GM12878 (cell line): ENCODE results near the gene PRDM16. TPM values are rescaled to one million over a fixed set of nuclear protein-coding genes. Genes with fewer than 3 reads are reported as not detected.

Source experiments
- ATAC-seq: fragments of 200-7000 bp; cut with Tn5 transposase; 3 replicates; pipeline ENCODE4 v1.9.1; 2020; ENCODE audit warnings: mild to moderate bottlenecking, moderate library complexity
- BruUV-seq: library from RNA; stranded (reverse); fragments of 400-500 nt; replicated peaks from 2 replicates; lab custom pipeline; 2021; lab: Mats Ljungman, UMichigan
- CTCF ChIA-PET: fragments of 300-600 bp; sonication (Branson Sonifier 250); formaldehyde crosslinking; extraction: SDS; loops from one replicate; lab custom pipeline; 2021; ENCODE audit warnings: inconsistent platforms; lab: Yijun Ruan, JAX
- POLR2A ChIA-PET: fragments of 350-600 bp; formaldehyde crosslinking; extraction: SDS; loops from one replicate; lab custom pipeline; 2021; ENCODE audit warnings: inconsistent platforms; lab: Charles Lee
- RAD21 ChIA-PET: fragments of 300-600 bp; sonication (Branson Sonifier 250); formaldehyde crosslinking; loops from one replicate; lab custom pipeline; 2023; ENCODE audit warnings: antibody characterized with exemption; ENCODE audit not compliant: unreplicated experiment; lab: Charles Lee
- SMC1A ChIA-PET: fragments of 300-600 bp; sonication (Branson Sonifier 250); formaldehyde crosslinking; loops from one replicate; lab custom pipeline; 2023; ENCODE audit not compliant: unreplicated experiment, uncharacterized antibody; lab: Charles Lee
- DNase-seq: peaks from one replicate; pipeline ENCODE4 v3.0.0-alpha.2; 2011; ENCODE audit warnings: low read depth, low spot score
- FAIRE-seq: peaks from 3 replicates; lab custom pipeline; 2011; peaks lifted over from hg19 to GRCh38; lab: Jason Lieb, UNC
- H2AFZ ChIP-seq: 2 replicates; pipeline ENCODE4 v1.6.0; 2011; ENCODE audit warnings: low read depth, low read length, control low read depth; ENCODE audit not compliant: control insufficient read depth
- H3K27ac ChIP-seq: 2 replicates; pipeline ENCODE4 v1.5.1; 2011; ENCODE audit warnings: control low read depth; ENCODE audit not compliant: control insufficient read depth, insufficient read depth
- H3K27me3 ChIP-seq, 2 experiments: replicated peaks in 1 of 2; 2 replicates each; pipeline versions ENCODE4 v1.6.0 to v1.6.1; 2011; ENCODE audit warnings: low read length in 1 of 2; ENCODE audit not compliant: control insufficient read depth in 2 of 2, insufficient read depth in 2 of 2
- H3K36me3 ChIP-seq, 2 experiments: 2 replicates each; pipeline ENCODE4 v1.5.1; 2011; ENCODE audit warnings: low read length in 1 of 2; ENCODE audit not compliant: control insufficient read depth in 2 of 2, insufficient read depth in 2 of 2
- H3K4me1 ChIP-seq: 2 replicates; pipeline ENCODE4 v1.6.1; 2011; ENCODE audit warnings: mild to moderate bottlenecking, low read length, moderate library complexity, mixed read lengths; ENCODE audit not compliant: control insufficient read depth, insufficient read depth
- H3K4me2 ChIP-seq: 2 replicates; pipeline ENCODE4 v1.6.0; 2011; ENCODE audit warnings: control low read depth; ENCODE audit not compliant: control insufficient read depth, insufficient read depth
- H3K4me3 ChIP-seq: fragments of 200-600 bp; sonication (generic); 2 replicates; pipeline ENCODE4 v1.5.1; 2016
- H3K79me2 ChIP-seq: 2 replicates; pipeline ENCODE4 v1.6.0; 2011; ENCODE audit warnings: low read length; ENCODE audit not compliant: control insufficient read depth, insufficient read depth
- H3K9ac ChIP-seq: 2 replicates; pipeline ENCODE4 v1.8.0; 2011; ENCODE audit warnings: low read length, control low read depth, mixed read lengths; ENCODE audit not compliant: control insufficient read depth, insufficient read depth
- H3K9me3 ChIP-seq: replicated peaks from 3 replicates; pipeline ENCODE4 v1.5.1; 2011; ENCODE audit warnings: mild to moderate bottlenecking, low read length; ENCODE audit not compliant: control insufficient read depth, insufficient read depth
- H4K20me1 ChIP-seq: 2 replicates; pipeline ENCODE4 v1.6.0; 2011; ENCODE audit not compliant: control insufficient read depth, insufficient read depth
- FOXK2 ChIP-seq: fragments of 450-650 bp; IDR thresholded peaks from 2 replicates; pipeline ENCODE4 v1.6.1; 2017; ENCODE audit warnings: mild to moderate bottlenecking, moderate library complexity
- GABPA ChIP-seq: IDR thresholded peaks from 2 replicates; pipeline ENCODE4 v1.6.1; 2014; ENCODE audit warnings: antibody characterized with exemption, low read depth, mild to moderate bottlenecking, inconsistent platforms
- HDGF ChIP-seq: fragments of 450-650 bp; IDR thresholded peaks from 2 replicates; pipeline ENCODE4 v1.6.1; 2016; ENCODE audit warnings: antibody characterized with exemption
- HSF1 ChIP-seq: fragments of 150-350 bp; IDR thresholded peaks from 2 replicates; pipeline ENCODE4 v1.6.1; 2014; ENCODE audit warnings: mild to moderate bottlenecking, low read depth, low read length
- MTA3 ChIP-seq: IDR thresholded peaks from 2 replicates; pipeline ENCODE4 v1.6.1; 2012; ENCODE audit warnings: low read length, inconsistent platforms, borderline replicate concordance
- SIX5 ChIP-seq: IDR thresholded peaks from 2 replicates; pipeline ENCODE4 v1.6.1; 2011; ENCODE audit warnings: mild to moderate bottlenecking, low read depth, low read length, moderate library complexity; ENCODE audit not compliant: severe bottlenecking
- SP1 ChIP-seq: IDR thresholded peaks from one replicate; pipeline ENCODE4 v1.6.1; 2011; ENCODE audit warnings: low read depth, low read length
- SPI1 ChIP-seq: IDR thresholded peaks from 2 replicates; pipeline ENCODE4 v1.6.1; 2011; ENCODE audit warnings: low read depth, mild to moderate bottlenecking, low read length, moderate library complexity, borderline replicate concordance; ENCODE audit not compliant: insufficient read depth
- SUZ12 ChIP-seq: fragments of 200-600 bp; sonication (generic); IDR thresholded peaks from one replicate; pipeline ENCODE4 v1.6.1; 2018; ENCODE audit warnings: antibody characterized with exemption, mild to moderate bottlenecking; ENCODE audit not compliant: unreplicated experiment
- TCF7 ChIP-seq: IDR thresholded peaks from 2 replicates; pipeline ENCODE4 v1.6.1; 2014; ENCODE audit warnings: antibody characterized with exemption, borderline replicate concordance
- ZSCAN29 ChIP-seq: fragments of 450-650 bp; IDR thresholded peaks from 2 replicates; pipeline ENCODE4 v1.6.1; 2017; ENCODE audit warnings: mild to moderate bottlenecking, moderate library complexity
- ZZZ3 ChIP-seq: IDR thresholded peaks from 2 replicates; pipeline ENCODE4 v1.6.1; 2011; ENCODE audit warnings: low read depth; ENCODE audit not compliant: control insufficient read depth, insufficient read length
- WGBS: methylation state at CpG from one replicate; pipeline ENCODE4 v1.1.6; 2016; ENCODE audit warnings: low lambda C conversion rate; ENCODE audit not compliant: insufficient replicate concordance, insufficient coverage; ENCODE audit errors: missing lambda C conversion rate; 5-methylcytosine and 5-hydroxymethylcytosine counted together
- in situ Hi-C: fragments of 300-500 bp; cut with MboI; formaldehyde crosslinking; loops from 9 replicates; pipeline ENCODE4 v1.14.3; 2018; ENCODE audit warnings: mixed read lengths
- intact Hi-C: fragments of 100-400 bp; cut with micrococcal nuclease; formaldehyde crosslinking; loops from one replicate; pipeline ENCODE4 v1.14.2; 2022; ENCODE audit not compliant: unreplicated experiment
- polyA plus RNA-seq, 11 experiments: library from polyadenylated mRNA; depleted of rRNA in 4 of 11; unstranded in 6 of 11; stranded (reverse) in 5 of 11; fragments of >200 nt; fragmentation: Nextera tagmentation in 4 of 11; fragmentation: Illumina TruSeq in 1 of 11; extraction: Ambion mirVana in 4 of 11; extraction: Trizol in 1 of 11; gene quantifications; 1 replicate in 1 of 11; 2 replicates in 10 of 11; pipeline versions ENCODE4 v1.2.1 to v1.2.3, GENCODE V29; 2011 to 2016; ENCODE audit warnings: inconsistent platforms in 2 of 11, missing spikeins in 2 of 11, low read depth in 1 of 11
- total RNA-seq, 4 experiments: library from RNA; depleted of rRNA in 3 of 4; stranded (reverse); fragments of >200 nt in 3 of 4; fragmentation: Illumina TruSeq in 1 of 4; extraction: Trizol in 1 of 4; gene quantifications; 2 replicates each; pipeline versions ENCODE4 v1.2.1 to v1.2.3, GENCODE V29; 2013 to 2021
- TF ChIP-seq, protein P1 (sequence below): fragments of 450-650 bp; IDR thresholded peaks from 2 replicates; pipeline ENCODE4 v1.6.1; 2017; ENCODE audit warnings: mild to moderate bottlenecking, moderate library complexity

Gene PRDM16
- total and polyA plus RNA-seq, 10 of the 15 experiments (the other 5 are each of a cell fraction or from before 2014, with no cell fraction given) = 0.03 TPM; not detected in 9

GRCh38 chr1:3075666-3076362, 6.8 kb downstream of the PRDM16 start:
- Histone ChIP-seq H3K27ac (no peak overlapping the region), H3K4me1 (no peaks in the 10 kb centered on the region), H3K36me3 (no peaks in the 10 kb centered on the region), H3K9ac (no peak overlapping the region), H2AFZ (no peak overlapping the region), H3K4me2 (no peak overlapping the region), H4K20me1 (no peaks in the 10 kb centered on the region), H3K79me2 (no peaks in the 10 kb centered on the region), H3K4me3 (no peak overlapping the region), H3K27me3 (no peaks in the 10 kb centered on the region; a peak in 3 of 4 replicates), H3K9me3 (no peaks in the 10 kb centered on the region)
- DNase-seq (no peak), FAIRE-seq (no peak), ATAC-seq (no peak)
- in situ Hi-C loops = no loop called here
- BruUV-seq = no TSS peak
- POLR2A ChIA-PET = no interaction called here
- TF ChIP-seq ZSCAN29 = no peak
- TF ChIP-seq GABPA = no peak
- no peak for TF ChIP-seq MTA3
- TF ChIP-seq HSF1 = no peak
- SMC1A ChIA-PET = no interaction called here
- CTCF ChIA-PET = no interaction called here
- 43% methylated on average over 36 of the region's 36 CpGs for WGBS
- intact Hi-C loops = no loop called here
- RAD21 ChIA-PET = no interaction called here

GRCh38 chr1:3076363-3076740, 7.3 kb downstream of the PRDM16 start:
- POLR2A ChIA-PET = no interaction called here
- Histone ChIP-seq H3K9ac (no peak overlapping the region), H3K4me3 (no peak overlapping the region), H2AFZ (no peak overlapping the region), H3K27ac (no peak overlapping the region), H3K36me3 (no peaks in the 10 kb centered on the region), H3K4me1 (no peaks in the 10 kb centered on the region), H3K79me2 (no peaks in the 10 kb centered on the region), H3K4me2 (no peak overlapping the region), H3K9me3 (no peaks in the 10 kb centered on the region), H3K27me3 (no peaks in the 10 kb centered on the region; a peak in 3 of 4 replicates), H4K20me1 (no peaks in the 10 kb centered on the region)
- WGBS = 41% methylated on average over 11 of the region's 11 CpGs
- ATAC-seq (no peak), DNase-seq (no peak), FAIRE-seq (no peak)
- intact Hi-C loops = no loop called here
- RAD21 ChIA-PET = no interaction called here
- CTCF ChIA-PET = no interaction called here
- in situ Hi-C loops = no loop called here
- BruUV-seq = no TSS peak
- SMC1A ChIA-PET = no interaction called here
- TF ChIP-seq, protein P1, sequence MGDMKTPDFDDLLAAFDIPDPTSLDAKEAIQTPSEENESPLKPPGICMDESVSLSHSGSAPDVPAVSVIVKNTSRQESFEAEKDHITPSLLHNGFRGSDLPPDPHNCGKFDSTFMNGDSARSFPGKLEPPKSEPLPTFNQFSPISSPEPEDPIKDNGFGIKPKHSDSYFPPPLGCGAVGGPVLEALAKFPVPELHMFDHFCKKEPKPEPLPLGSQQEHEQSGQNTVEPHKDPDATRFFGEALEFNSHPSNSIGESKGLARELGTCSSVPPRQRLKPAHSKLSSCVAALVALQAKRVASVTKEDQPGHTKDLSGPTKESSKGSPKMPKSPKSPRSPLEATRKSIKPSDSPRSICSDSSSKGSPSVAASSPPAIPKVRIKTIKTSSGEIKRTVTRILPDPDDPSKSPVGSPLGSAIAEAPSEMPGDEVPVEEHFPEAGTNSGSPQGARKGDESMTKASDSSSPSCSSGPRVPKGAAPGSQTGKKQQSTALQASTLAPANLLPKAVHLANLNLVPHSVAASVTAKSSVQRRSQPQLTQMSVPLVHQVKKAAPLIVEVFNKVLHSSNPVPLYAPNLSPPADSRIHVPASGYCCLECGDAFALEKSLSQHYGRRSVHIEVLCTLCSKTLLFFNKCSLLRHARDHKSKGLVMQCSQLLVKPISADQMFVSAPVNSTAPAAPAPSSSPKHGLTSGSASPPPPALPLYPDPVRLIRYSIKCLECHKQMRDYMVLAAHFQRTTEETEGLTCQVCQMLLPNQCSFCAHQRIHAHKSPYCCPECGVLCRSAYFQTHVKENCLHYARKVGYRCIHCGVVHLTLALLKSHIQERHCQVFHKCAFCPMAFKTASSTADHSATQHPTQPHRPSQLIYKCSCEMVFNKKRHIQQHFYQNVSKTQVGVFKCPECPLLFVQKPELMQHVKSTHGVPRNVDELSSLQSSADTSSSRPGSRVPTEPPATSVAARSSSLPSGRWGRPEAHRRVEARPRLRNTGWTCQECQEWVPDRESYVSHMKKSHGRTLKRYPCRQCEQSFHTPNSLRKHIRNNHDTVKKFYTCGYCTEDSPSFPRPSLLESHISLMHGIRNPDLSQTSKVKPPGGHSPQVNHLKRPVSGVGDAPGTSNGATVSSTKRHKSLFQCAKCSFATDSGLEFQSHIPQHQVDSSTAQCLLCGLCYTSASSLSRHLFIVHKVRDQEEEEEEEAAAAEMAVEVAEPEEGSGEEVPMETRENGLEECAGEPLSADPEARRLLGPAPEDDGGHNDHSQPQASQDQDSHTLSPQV = no peak
- TF ChIP-seq SP1 (no peak), FOXK2 (no peak), SUZ12 (no peak), SIX5 (no peak), TCF7 (no peak), SPI1 (no peak), HDGF (no peak), ZZZ3 (no peak)
